ENCODE measurements around the gene ARHGEF1.

Gene ARHGEF1

DNA sequence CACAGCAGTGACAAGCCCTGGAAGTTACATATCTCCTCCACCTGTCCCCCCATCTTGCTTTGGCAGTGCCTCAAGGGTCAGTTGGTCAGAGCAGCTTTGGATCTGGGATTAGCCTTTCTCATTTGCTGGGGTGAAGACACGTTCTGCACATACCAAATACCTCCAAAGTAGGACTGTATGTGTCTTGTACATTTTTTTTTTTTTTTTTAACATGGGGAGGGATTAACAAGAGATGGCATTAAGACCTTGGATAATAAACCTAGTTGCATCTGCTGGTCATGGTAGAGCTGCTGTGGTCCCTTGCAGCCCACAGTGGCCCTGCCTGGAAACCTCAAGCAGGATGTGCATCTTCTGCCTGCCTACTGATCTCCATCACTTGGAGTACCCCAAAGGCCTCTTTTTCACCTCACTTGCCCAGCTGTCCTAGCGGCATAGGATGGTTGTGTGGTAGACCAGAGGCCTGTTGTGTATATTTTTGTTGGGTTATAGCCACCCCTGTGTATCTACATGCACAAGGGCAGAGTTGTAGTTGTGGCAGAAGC is 20.5 kb upstream of the ARHGEF1 start:
- H3K4me3 ChIP-seq (ENCODE audit: low read depth, low read length) = peak overlapping the region; percentile 6
- no peak for DNase-seq (ENCODE audit: low read depth)
- TF ChIP-seq, protein P1, sequence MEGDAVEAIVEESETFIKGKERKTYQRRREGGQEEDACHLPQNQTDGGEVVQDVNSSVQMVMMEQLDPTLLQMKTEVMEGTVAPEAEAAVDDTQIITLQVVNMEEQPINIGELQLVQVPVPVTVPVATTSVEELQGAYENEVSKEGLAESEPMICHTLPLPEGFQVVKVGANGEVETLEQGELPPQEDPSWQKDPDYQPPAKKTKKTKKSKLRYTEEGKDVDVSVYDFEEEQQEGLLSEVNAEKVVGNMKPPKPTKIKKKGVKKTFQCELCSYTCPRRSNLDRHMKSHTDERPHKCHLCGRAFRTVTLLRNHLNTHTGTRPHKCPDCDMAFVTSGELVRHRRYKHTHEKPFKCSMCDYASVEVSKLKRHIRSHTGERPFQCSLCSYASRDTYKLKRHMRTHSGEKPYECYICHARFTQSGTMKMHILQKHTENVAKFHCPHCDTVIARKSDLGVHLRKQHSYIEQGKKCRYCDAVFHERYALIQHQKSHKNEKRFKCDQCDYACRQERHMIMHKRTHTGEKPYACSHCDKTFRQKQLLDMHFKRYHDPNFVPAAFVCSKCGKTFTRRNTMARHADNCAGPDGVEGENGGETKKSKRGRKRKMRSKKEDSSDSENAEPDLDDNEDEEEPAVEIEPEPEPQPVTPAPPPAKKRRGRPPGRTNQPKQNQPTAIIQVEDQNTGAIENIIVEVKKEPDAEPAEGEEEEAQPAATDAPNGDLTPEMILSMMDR (conservative IDR thresholded peaks at IDR 0.05; ENCODE audit: low read depth, low read length) = no peak

DNA sequence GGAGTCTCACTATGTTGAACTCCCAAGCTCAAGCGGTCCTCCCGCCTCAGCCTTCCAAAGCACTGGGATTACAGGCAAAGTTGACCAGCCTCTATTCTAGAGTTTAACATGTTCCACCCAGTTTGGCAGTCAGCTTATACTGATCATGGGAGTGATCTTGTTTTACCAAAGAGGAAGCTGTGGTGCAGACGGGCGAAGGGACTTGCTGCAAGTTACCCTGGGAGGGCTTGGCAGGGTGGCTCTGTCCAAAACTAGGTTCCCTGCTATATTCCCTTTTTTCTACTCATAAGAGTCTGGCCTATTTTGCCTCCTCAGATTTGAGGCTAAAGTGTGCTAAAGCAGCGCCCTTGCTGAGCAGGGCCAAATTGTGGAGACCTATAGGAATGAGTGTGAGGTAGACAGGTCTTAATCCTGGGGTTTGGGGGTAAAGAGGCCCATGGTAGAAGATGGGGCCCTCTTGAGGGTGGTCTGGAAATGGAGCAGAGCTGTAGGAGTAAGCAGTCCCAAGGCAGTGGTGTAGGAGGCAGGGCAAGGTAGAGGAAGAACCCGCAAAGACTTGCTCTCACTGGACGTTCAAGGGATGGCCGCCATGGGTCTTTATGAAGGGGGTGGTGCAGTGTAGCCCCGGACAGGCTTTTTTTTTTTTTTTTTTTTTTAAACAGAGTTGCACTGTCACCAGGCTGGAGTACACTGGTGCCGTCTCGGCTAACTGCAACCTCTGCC is 19.6 kb upstream of the ARHGEF1 start:
- no peak for DNase-seq (ENCODE audit: low read depth)
- TF ChIP-seq, protein P1 (conservative IDR thresholded peaks at IDR 0.05; ENCODE audit: low read depth, low read length) = no peak
- H3K4me3 ChIP-seq (ENCODE audit: low read depth, low read length) = no peak overlapping the region

DNA sequence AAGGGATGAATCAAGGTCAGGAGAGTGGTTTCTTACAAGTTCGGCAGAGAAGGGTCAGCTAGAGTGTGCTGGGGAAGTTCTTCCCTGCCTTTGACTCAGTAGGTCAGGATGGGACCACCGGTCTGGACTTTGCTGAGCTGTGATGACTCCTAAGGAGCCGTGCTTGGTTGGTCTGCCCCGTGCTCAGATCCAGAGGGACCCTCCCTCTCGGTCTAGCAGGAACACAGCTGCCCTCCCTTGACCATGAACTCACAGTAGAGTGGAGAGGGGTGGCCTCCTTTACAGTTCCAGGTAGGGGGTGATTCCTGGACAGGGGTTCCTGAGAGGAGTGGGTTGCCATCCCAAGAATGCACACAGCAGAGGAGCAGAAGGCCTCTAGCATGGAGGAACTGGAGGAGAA is 18.6 kb upstream of the ARHGEF1 start:
- no peak for DNase-seq (ENCODE audit: low read depth)
- no peak overlapping the region for H3K4me3 ChIP-seq (ENCODE audit: low read depth, low read length)
- TF ChIP-seq, protein P1 (conservative IDR thresholded peaks at IDR 0.05; ENCODE audit: low read depth, low read length) = no peak

DNA sequence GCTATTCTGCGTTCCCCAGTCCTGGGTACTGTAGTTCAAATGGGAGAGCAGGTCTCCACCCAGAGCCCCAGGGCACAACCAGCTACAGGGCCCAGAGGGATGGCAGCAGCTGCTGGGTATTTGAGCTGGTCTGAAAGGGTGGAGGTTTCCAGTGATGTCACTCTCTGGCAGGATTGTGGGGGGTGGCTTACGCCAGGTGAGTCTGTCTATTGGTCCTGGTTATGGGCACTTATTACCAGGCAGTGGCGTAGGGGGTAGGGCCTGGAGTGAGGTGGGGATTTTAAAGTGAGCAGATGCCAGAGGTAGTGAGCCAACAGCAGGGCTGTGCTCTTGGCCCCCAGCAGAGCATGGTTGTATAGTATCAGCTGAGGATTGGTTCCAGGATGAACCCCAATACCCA is 16.7 kb upstream of the ARHGEF1 start:
- no peak overlapping the region for H3K4me3 ChIP-seq (ENCODE audit: low read depth, low read length)

DNA sequence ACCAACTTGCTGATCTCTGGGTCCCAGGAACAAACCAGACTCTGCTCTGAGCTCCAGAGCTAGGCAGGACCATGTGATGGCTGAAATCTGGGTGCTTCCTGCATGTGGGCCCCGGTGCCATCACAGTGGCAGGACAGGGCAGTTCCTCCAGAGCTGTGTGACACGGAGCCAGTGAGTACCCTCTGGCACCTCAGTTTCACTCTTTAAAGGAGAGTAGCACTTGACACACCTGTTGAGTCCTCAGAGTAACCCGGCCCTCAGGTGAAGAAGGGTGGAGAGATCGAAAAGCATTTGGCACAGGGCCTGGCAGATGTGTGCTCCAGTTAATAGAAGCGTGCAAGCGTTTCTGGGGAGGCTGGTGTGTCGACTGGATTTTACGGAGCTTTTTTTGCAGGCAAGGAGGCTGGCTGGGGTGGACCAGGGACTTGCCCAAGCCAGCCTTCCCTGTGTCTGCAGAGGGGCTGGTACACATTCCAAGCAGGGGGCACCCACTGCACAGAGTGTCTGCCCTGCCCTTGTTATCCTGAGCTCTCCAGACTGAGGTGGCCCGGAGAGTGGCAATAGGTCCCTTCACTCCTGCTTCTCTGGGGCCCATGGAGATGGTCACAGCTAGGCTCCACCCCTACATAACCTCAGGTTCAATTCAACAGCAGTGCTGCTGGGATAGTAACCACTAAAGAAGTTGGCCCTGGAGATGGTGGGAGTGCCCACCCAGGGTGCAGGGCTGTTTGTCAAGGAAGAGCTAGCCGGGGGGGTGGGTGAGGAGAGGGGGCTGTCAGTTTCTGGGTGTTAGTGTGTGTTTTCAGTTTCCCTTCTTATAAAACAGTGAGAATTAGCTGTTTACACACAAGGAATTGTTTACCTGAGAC is 14.6 kb upstream of the ARHGEF1 start:
- DNase-seq (ENCODE audit: low read depth) = no peak
- H3K4me3 ChIP-seq (ENCODE audit: low read depth, low read length) = no peak overlapping the region
- TF ChIP-seq, protein P1 (conservative IDR thresholded peaks at IDR 0.05; ENCODE audit: low read depth, low read length) = no peak

More for the DNA sequence above, 16.7 kb upstream of the ARHGEF1 start:
- TF ChIP-seq, protein P1 (conservative IDR thresholded peaks at IDR 0.05; ENCODE audit: low read depth, low read length) = no peak
- DNase-seq (ENCODE audit: low read depth) = no peak

DNA sequence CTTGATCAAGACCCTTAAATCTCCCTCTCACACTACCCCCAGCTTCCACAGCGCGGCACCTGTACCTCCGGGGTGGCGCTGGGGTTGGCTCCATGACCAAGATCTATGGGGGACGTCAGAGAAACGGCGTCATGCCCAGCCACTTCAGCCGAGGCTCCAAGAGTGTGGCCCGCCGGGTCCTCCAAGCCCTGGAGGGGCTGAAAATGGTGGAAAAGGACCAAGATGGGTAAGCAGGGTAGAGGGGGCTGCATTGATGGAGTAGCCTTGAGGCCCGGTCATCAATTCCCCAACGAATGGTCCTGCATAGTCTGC is 14.0 kb upstream of the ARHGEF1 start:
- DNase-seq (ENCODE audit: low read depth) = no peak
- no peak overlapping the region for H3K4me3 ChIP-seq (ENCODE audit: low read depth, low read length)
- TF ChIP-seq, protein P1 (conservative IDR thresholded peaks at IDR 0.05; ENCODE audit: low read depth, low read length) = no peak

Measured in choroid plexus epithelial cell (primary cell).